Neural cell (in vitro differentiated cells): Measurements from ENCODE around the gene BOD1. TPM values are rescaled to one million over a fixed set of nuclear protein-coding genes. Genes with fewer than 3 reads are reported as not detected.

Source experiments
- H2AFZ ChIP-seq: fragments of 200-600, 300-800 bp; sonication (generic), shearing (Covaris generic); 2 replicates; pipeline ENCODE4 v1.6.0; 2014; ENCODE audit warnings: low read depth, mild to moderate bottlenecking, antibody characterized with exemption, low read length, moderate library complexity
- H3F3A ChIP-seq: fragments of 200-600 bp; shearing (Covaris generic); 2 replicates; pipeline ENCODE4 v1.6.1; 2016; ENCODE audit warnings: mild to moderate bottlenecking, moderate library complexity, mixed read lengths, antibody characterized with exemption, low read length; ENCODE audit not compliant: insufficient read depth, poor library complexity, severe bottlenecking
- H3K27ac ChIP-seq: fragments of 200-600, 300-800 bp; sonication (generic), shearing (Covaris generic); 2 replicates; pipeline ENCODE4 v1.5.1; 2014; ENCODE audit warnings: mild to moderate bottlenecking, low read length, moderate library complexity
- H3K27me3 ChIP-seq: fragments of 300-800, 200-600 bp; sonication (generic), shearing (Covaris generic); 2 replicates; pipeline ENCODE4 v1.6.0; 2014; ENCODE audit warnings: mild to moderate bottlenecking, low read depth, low read length, moderate library complexity; ENCODE audit not compliant: insufficient read depth
- H3K36me3 ChIP-seq: fragments of 300-800, 200-600 bp; sonication (generic), shearing (Covaris generic); 2 replicates; pipeline ENCODE4 v1.5.1; 2014; ENCODE audit warnings: mild to moderate bottlenecking, antibody characterized with exemption, low read length, moderate library complexity; ENCODE audit not compliant: insufficient read depth
- H3K4me2 ChIP-seq: fragments of 300-800, 200-600 bp; sonication (generic), shearing (Covaris generic); 2 replicates; pipeline ENCODE4 v1.6.0; 2014; ENCODE audit warnings: mild to moderate bottlenecking, low read length
- H3K4me3 ChIP-seq: fragments of 300-800, 200-600 bp; sonication (generic), shearing (Covaris generic); 2 replicates; pipeline ENCODE4 v1.5.1; 2014; ENCODE audit warnings: mild to moderate bottlenecking, low read length, moderate library complexity
- H3K79me2 ChIP-seq: fragments of 200-600 bp; shearing (Covaris generic); replicated peaks from 2 replicates; pipeline ENCODE4 v1.6.0; 2014; ENCODE audit warnings: mild to moderate bottlenecking, low read length, moderate library complexity; ENCODE audit not compliant: insufficient read depth
- H3K9ac ChIP-seq: fragments of 300-800, 200-600 bp; sonication (generic), shearing (Covaris generic); 2 replicates; pipeline ENCODE4 v1.6.1; 2016; ENCODE audit warnings: mild to moderate bottlenecking, low read length, mixed read lengths
- H3K9me2 ChIP-seq: fragments of 200-600 bp; shearing (Covaris generic); 2 replicates; pipeline ENCODE4 v1.6.1; 2016; ENCODE audit warnings: mild to moderate bottlenecking, low read length, mixed read lengths; ENCODE audit not compliant: insufficient read depth
- H3K9me3 ChIP-seq: fragments of 200-600, 300-800 bp; sonication (generic), shearing (Covaris generic); 2 replicates; pipeline ENCODE4 v1.6.1; 2016; ENCODE audit warnings: mild to moderate bottlenecking, mixed run types, low read length, moderate library complexity, mixed read lengths
- H4K20me1 ChIP-seq: fragments of 200-600 bp; shearing (Covaris generic); 2 replicates; pipeline ENCODE4 v1.6.1; 2016; ENCODE audit warnings: mild to moderate bottlenecking, mixed run types; ENCODE audit not compliant: insufficient read depth
- EP300 ChIP-seq: fragments of 450-650 bp; conservative IDR thresholded peaks from 2 replicates; pipeline ENCODE4 v1.6.1; 2014; ENCODE audit warnings: antibody characterized with exemption, mild to moderate bottlenecking, moderate library complexity; ENCODE audit not compliant: poor library complexity, severe bottlenecking
- EZH2 ChIP-seq: fragments of 200-600, 300-800 bp; shearing (Covaris generic), sonication (generic); IDR thresholded peaks from 2 replicates; pipeline ENCODE4 v1.6.1; 2014; ENCODE audit warnings: antibody characterized with exemption, low read length, borderline replicate concordance, mild to moderate bottlenecking; ENCODE audit not compliant: insufficient read depth, poor library complexity, severe bottlenecking
- MXI1 ChIP-seq: fragments of 450-650 bp; conservative IDR thresholded peaks from 2 replicates; pipeline ENCODE4 v1.6.1; 2014; ENCODE audit warnings: antibody characterized with exemption, mild to moderate bottlenecking; ENCODE audit not compliant: poor library complexity, severe bottlenecking
- POLR2AphosphoS5 ChIP-seq: IDR thresholded peaks from 2 replicates; pipeline ENCODE4 v1.6.1; 2012
- RAD21 ChIP-seq: fragments of 450-650 bp; conservative IDR thresholded peaks from 2 replicates; pipeline ENCODE4 v1.6.1; 2014; ENCODE audit warnings: antibody characterized with exemption, mild to moderate bottlenecking, moderate library complexity
- SMC3 ChIP-seq: fragments of 450-650 bp; conservative IDR thresholded peaks from 2 replicates; pipeline ENCODE4 v1.6.1; 2014; ENCODE audit warnings: antibody characterized with exemption, mild to moderate bottlenecking, moderate library complexity; ENCODE audit not compliant: poor library complexity
- TAF1 ChIP-seq: IDR thresholded peaks from 2 replicates; pipeline ENCODE4 v1.6.1; 2012; ENCODE audit warnings: low read depth
- polyA plus RNA-seq: library from polyadenylated mRNA; depleted of rRNA; stranded (reverse); fragments of >200 nt; gene quantifications from 2 replicates; pipeline ENCODE4 v1.2.3, GENCODE V29; 2014
- TF ChIP-seq, protein P1 (sequence below): fragments of 450-650 bp; IDR thresholded peaks from 2 replicates; pipeline ENCODE4 v1.5.1; 2014; ENCODE audit warnings: antibody characterized with exemption, mild to moderate bottlenecking, moderate library complexity; ENCODE audit not compliant: poor library complexity, severe bottlenecking
- TF ChIP-seq, protein P2 (sequence below): IDR thresholded peaks from 2 replicates; pipeline ENCODE4 v1.6.1; 2012; ENCODE audit warnings: borderline replicate concordance

Gene BOD1
- polyA plus RNA-seq, 1 donor from 2014 or later: 178 TPM

DNA sequence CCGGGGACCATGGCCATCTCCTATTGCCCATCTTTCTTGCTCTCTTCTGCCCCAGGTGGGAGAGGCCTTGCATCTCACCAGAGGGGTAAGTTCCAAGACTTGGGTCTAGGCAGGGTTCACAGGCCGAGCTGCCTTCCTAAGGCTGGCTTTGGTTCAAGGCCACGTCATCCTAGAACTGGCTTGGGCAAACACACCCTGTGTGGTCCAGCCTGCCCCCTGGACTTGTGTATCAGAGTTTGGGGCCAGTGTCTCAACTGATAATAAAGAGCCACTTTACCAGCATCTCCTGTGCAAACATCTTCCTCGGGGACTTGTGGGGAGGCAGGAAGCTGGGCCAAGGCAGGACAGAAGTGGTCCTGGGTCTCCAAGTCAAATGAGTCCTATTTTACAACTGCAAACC is 17.8 kb downstream of the BOD1 start:
- no peaks in the 10 kb centered on the region for H3K27me3 ChIP-seq
- TF ChIP-seq EP300: no peak
- no peak for TF ChIP-seq TAF1
- TF ChIP-seq MXI1: no peak
- TF ChIP-seq SMC3: no peak
- no peak for TF ChIP-seq RAD21
- no peak for TF ChIP-seq POLR2AphosphoS5
- TF ChIP-seq, protein P1, sequence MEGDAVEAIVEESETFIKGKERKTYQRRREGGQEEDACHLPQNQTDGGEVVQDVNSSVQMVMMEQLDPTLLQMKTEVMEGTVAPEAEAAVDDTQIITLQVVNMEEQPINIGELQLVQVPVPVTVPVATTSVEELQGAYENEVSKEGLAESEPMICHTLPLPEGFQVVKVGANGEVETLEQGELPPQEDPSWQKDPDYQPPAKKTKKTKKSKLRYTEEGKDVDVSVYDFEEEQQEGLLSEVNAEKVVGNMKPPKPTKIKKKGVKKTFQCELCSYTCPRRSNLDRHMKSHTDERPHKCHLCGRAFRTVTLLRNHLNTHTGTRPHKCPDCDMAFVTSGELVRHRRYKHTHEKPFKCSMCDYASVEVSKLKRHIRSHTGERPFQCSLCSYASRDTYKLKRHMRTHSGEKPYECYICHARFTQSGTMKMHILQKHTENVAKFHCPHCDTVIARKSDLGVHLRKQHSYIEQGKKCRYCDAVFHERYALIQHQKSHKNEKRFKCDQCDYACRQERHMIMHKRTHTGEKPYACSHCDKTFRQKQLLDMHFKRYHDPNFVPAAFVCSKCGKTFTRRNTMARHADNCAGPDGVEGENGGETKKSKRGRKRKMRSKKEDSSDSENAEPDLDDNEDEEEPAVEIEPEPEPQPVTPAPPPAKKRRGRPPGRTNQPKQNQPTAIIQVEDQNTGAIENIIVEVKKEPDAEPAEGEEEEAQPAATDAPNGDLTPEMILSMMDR: no peak
- TF ChIP-seq, protein P2, sequence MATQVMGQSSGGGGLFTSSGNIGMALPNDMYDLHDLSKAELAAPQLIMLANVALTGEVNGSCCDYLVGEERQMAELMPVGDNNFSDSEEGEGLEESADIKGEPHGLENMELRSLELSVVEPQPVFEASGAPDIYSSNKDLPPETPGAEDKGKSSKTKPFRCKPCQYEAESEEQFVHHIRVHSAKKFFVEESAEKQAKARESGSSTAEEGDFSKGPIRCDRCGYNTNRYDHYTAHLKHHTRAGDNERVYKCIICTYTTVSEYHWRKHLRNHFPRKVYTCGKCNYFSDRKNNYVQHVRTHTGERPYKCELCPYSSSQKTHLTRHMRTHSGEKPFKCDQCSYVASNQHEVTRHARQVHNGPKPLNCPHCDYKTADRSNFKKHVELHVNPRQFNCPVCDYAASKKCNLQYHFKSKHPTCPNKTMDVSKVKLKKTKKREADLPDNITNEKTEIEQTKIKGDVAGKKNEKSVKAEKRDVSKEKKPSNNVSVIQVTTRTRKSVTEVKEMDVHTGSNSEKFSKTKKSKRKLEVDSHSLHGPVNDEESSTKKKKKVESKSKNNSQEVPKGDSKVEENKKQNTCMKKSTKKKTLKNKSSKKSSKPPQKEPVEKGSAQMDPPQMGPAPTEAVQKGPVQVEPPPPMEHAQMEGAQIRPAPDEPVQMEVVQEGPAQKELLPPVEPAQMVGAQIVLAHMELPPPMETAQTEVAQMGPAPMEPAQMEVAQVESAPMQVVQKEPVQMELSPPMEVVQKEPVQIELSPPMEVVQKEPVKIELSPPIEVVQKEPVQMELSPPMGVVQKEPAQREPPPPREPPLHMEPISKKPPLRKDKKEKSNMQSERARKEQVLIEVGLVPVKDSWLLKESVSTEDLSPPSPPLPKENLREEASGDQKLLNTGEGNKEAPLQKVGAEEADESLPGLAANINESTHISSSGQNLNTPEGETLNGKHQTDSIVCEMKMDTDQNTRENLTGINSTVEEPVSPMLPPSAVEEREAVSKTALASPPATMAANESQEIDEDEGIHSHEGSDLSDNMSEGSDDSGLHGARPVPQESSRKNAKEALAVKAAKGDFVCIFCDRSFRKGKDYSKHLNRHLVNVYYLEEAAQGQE: no peak
- TF ChIP-seq EZH2: no peak
- H3K9me2 ChIP-seq: no peaks in the 10 kb centered on the region
- H3K9ac ChIP-seq: no peak overlapping the region
- H2AFZ ChIP-seq: no peak overlapping the region
- no peaks in the 10 kb centered on the region for H3K36me3 ChIP-seq
- H3K4me3 ChIP-seq: no peak overlapping the region
- H3K79me2 ChIP-seq: no peaks in the 10 kb centered on the region
- no peaks in the 10 kb centered on the region for H4K20me1 ChIP-seq
- no peaks in the 10 kb centered on the region for H3K9me3 ChIP-seq
- no peak overlapping the region for H3K4me2 ChIP-seq
- H3F3A ChIP-seq: no peaks in the 10 kb centered on the region
- no peak overlapping the region for H3K27ac ChIP-seq

DNA sequence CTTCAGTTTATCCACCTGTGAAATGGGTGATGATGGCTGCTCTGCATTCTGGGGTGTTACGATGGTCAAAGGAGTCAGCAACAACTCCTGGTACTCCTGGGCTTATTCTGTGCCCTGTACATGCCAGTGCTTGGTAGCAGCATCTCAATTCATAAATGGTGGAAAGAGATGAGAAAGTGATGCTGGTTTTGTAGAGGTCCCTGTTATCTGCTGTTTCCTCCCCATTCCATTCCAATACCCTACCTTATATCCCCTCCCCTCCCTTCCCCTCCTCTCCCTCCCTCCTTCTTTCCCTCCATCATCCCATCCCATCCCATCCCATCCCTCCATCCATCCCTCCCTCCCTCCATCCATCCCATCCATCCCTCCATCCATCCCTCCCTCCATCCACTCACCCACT is 19.1 kb downstream of the BOD1 start:
- no peaks in the 10 kb centered on the region for H3K27me3 ChIP-seq
- H4K20me1 ChIP-seq: no peaks in the 10 kb centered on the region
- H3K27ac ChIP-seq: no peak overlapping the region
- H3F3A ChIP-seq: no peaks in the 10 kb centered on the region
- no peak overlapping the region for H3K9ac ChIP-seq
- H3K4me3 ChIP-seq: no peak overlapping the region
- no peaks in the 10 kb centered on the region for H3K36me3 ChIP-seq
- H3K4me2 ChIP-seq: no peak overlapping the region
- H3K9me2 ChIP-seq: no peaks in the 10 kb centered on the region
- H3K9me3 ChIP-seq: peaks cover 9% of the 10 kb centered on the region
- TF ChIP-seq TAF1 (no peak), EP300 (no peak), EZH2 (no peak), RAD21 (no peak), POLR2AphosphoS5 (no peak), MXI1 (no peak), SMC3 (no peak)
- TF ChIP-seq, protein P1: no peak
- TF ChIP-seq, protein P2: no peak
- no peak overlapping the region for H2AFZ ChIP-seq
- H3K79me2 ChIP-seq: no peaks in the 10 kb centered on the region
